Measurements from ENCODE around the gene MIOS. TPM values are rescaled to one million over a fixed set of nuclear protein-coding genes. Genes with fewer than 3 reads are reported as not detected.

Gene MIOS
- total and polyA plus RNA-seq, 8 donors, result 8.1 to 27.2 (median 18.7) TPM

- WGBS, 2 donors, result 17% methylated on average over 5 of the region's 5 CpGs
- Histone ChIP-seq H3K4me3 (peak overlapping the region in 2 of 4 donors; percentile 83 to 85), H3K4me1 (peaks cover 0 to 9% (median 4%) of the 10 kb centered on the region in 3 donors), H3K27me3 (no peaks in the 10 kb centered on the region), H3K9me3 (no peaks in the 10 kb centered on the region), H3K27ac (peak overlapping the region in 2 of 4 donors; percentile 93 to 94), H3K36me3 (no peaks in the 10 kb centered on the region)
- FAIRE-seq (no peak), DNase-seq (no peak), ATAC-seq (no peak)
- intact Hi-C loops (cut with DNase I), result no loop called here
- TF ChIP-seq CTCF (IDR thresholded peaks at IDR 0.05), result no peak
These were observed 72.7 kb downstream of the MIOS start for GRCh38 chr7:7639421-7639820.

- peak overlapping the region; percentile 50 to 94 (median 91) for H3K27ac ChIP-seq
- ATAC-seq (peak in 2 of 4 donors; percentile 12 to 19), FAIRE-seq (no peak), DNase-seq (no peak)
- H3K36me3 ChIP-seq, result no peaks in the 10 kb centered on the region
- H3K4me1 ChIP-seq, result peaks cover 0 to 9% (median 4%) of the 10 kb centered on the region in 3 donors
- peak overlapping the region; percentile 33 to 85 (median 58) for H3K4me3 ChIP-seq
- H3K9me3 ChIP-seq, result no peaks in the 10 kb centered on the region
- no peak for TF ChIP-seq CTCF (IDR thresholded peaks at IDR 0.05)
- WGBS, 2 donors, result 0% methylated on average over 19 of the region's 19 CpGs
- intact Hi-C loops (cut with DNase I), result no loop called here
- H3K27me3 ChIP-seq, result no peaks in the 10 kb centered on the region
These were observed 73.2 kb downstream of the MIOS start for GRCh38 chr7:7639847-7640220.

GRCh38 chr7:7640221-7641128, 73.8 kb downstream of the MIOS start, which contains the start of gene UMAD1:
Gene UMAD1, plus strand, starts transcription at chr7:7640752. Its CDS starts 32,620 bp downstream, at chr7:7673372.
- 0% methylated on average over 66 to 68 of the region's 68 CpGs for WGBS, 2 donors
- Histone ChIP-seq H3K27ac (peak within 1 kb of the TSS; percentile 79 to 94 (median 91)), H3K27me3 (no peaks in the 10 kb centered on the region), H3K4me3 (peak within 1 kb of the TSS; percentile 79 to 85 (median 84)), H3K9me3 (no peaks in the 10 kb centered on the region), H3K36me3 (no peaks in the 10 kb centered on the region), H3K4me1 (peaks cover 0 to 9% (median 4%) of the 10 kb centered on the region in 3 donors)
- FAIRE-seq, result peak; percentile 98
- intact Hi-C loops (cut with DNase I), result no loop called here
- no peak for TF ChIP-seq CTCF (IDR thresholded peaks at IDR 0.05)
- peak; percentile 90 to 99 (median 98) for DNase-seq
- ATAC-seq, result peak; percentile 95 to 99 (median 98)

GRCh38 chr7:7641129-7641663, 74.5 kb downstream of the MIOS start:
- H3K4me3 ChIP-seq, result peak overlapping the region; percentile 79 to 85 (median 84)
- no peaks in the 10 kb centered on the region for H3K36me3 ChIP-seq
- no peak for TF ChIP-seq CTCF (IDR thresholded peaks at IDR 0.05)
- intact Hi-C loops (cut with DNase I), result no loop called here
- ATAC-seq, result peak; percentile 9 to 26 (median 12)
- whole genome bisulfite sequencing, 2 donors, result 2% methylated on average over 22 of the region's 22 CpGs
- FAIRE-seq, result no peak
- no peaks in the 10 kb centered on the region for H3K27me3 ChIP-seq
- peak overlapping the region; percentile 79 to 94 (median 91) for H3K27ac ChIP-seq
- peaks cover 0 to 9% (median 4%) of the 10 kb centered on the region in 3 donors for H3K4me1 ChIP-seq
- no peaks in the 10 kb centered on the region for H3K9me3 ChIP-seq
- peak in 1 of 6 donors; percentile 22 for DNase-seq

Measured in pancreas (tissue), 10 donors.